HG02840 (cell line): ENCODE measurements around the gene GAMT.

ENCODE experiments used
- ATAC-seq: cut with Tn5 transposase; IDR thresholded peaks from one replicate; pipeline ENCODE4 v1.9.1; 2021; ENCODE audit warnings: mild to moderate bottlenecking, moderate library complexity, moderate number of reproducible peaks; ENCODE audit not compliant: unreplicated experiment, low FRiP score

The GAMT gene

GRCh38 chr19:1434040-1434366, 32.7 kb upstream of the GAMT start:
- no peak for ATAC-seq

GRCh38 chr19:1433119-1434039, 32.0 kb upstream of the GAMT start:
- ATAC-seq: no peak

- ATAC-seq: no peak
Measured at GRCh38 chr19:1432507-1432887, 31.2 kb upstream of the GAMT start.

GRCh38 chr19:1431759-1432506, 30.6 kb upstream of the GAMT start:
- no peak for ATAC-seq

GRCh38 chr19:1430246-1430645, 28.9 kb upstream of the GAMT start:
- ATAC-seq: no peak

- no peak for ATAC-seq
Measured at GRCh38 chr19:1429750-1430149, 28.4 kb upstream of the GAMT start.

- ATAC-seq: no peak
Measured at GRCh38 chr19:1428738-1429391, 27.5 kb upstream of the GAMT start.

- ATAC-seq: no peak
Measured at GRCh38 chr19:1427221-1427920, 26.0 kb upstream of the GAMT start.

GRCh38 chr19:1426736-1427135, 25.4 kb upstream of the GAMT start:
- ATAC-seq: no peak

- ATAC-seq: no peak
Measured at GRCh38 chr19:1425902-1426301, 24.6 kb upstream of the GAMT start.

GRCh38 chr19:1425102-1425837, 23.9 kb upstream of the GAMT start:
- no peak for ATAC-seq

- ATAC-seq: no peak
Measured at GRCh38 chr19:1424192-1424955, 23.0 kb upstream of the GAMT start.

- no peak for ATAC-seq
Measured at GRCh38 chr19:1423436-1424191, 22.3 kb upstream of the GAMT start.

GRCh38 chr19:1422943-1423342, 21.6 kb upstream of the GAMT start:
- ATAC-seq: no peak

- no peak for ATAC-seq
Measured at GRCh38 chr19:1422360-1422759, 21.0 kb upstream of the GAMT start.

GRCh38 chr19:1421958-1422305, 20.6 kb upstream of the GAMT start:
- no peak for ATAC-seq

GRCh38 chr19:1421218-1421957, 20.0 kb upstream of the GAMT start:
- ATAC-seq: no peak

GRCh38 chr19:1420590-1420989, 19.2 kb upstream of the GAMT start:
- ATAC-seq: no peak
